CD4-positive, alpha-beta T cell treated with Interleukin-10 for 1 hour (primary cell): ENCODE measurements around the gene MAP6.
"Not testable (repeated sequence)": the region's sequence is repeated elsewhere in the genome, so short reads cannot be mapped to it uniquely, and the experiment has no call there.

Source experiments
- DNase-seq: peaks from one replicate; pipeline ENCODE4 v3.0.0-alpha.2; 2020

The MAP6 gene

GRCh38 chr11:75589933-75590332 is 78.9 kb downstream of the MAP6 start:
- DNase-seq: no peak

GRCh38 chr11:75589051-75589450 is 79.8 kb downstream of the MAP6 start:
- DNase-seq: no peak

GRCh38 chr11:75588051-75588481 is 80.8 kb downstream of the MAP6 start:
- DNase-seq: no peak

GRCh38 chr11:75586395-75586794 is 82.4 kb downstream of the MAP6 start:
- DNase-seq: no peak

GRCh38 chr11:75585293-75585670 is 83.6 kb downstream of the MAP6 start:
- DNase-seq: no peak

- not testable (repeated sequence) for DNase-seq
These were observed 84.1 kb downstream of the MAP6 start for GRCh38 chr11:75584659-75585292.

GRCh38 chr11:75583718-75584658 is 84.8 kb downstream of the MAP6 start:
- DNase-seq: no peak

GRCh38 chr11:75582895-75583717 is 85.7 kb downstream of the MAP6 start:
- peak; percentile 28 for DNase-seq

GRCh38 chr11:75582506-75582894 is 86.3 kb downstream of the MAP6 start:
- DNase-seq: no peak

- no peak for DNase-seq
These were observed 89.0 kb downstream of the MAP6 start for GRCh38 chr11:75579841-75580240.

- no peak for DNase-seq
These were observed 89.9 kb downstream of the MAP6 start for GRCh38 chr11:75578977-75579376.

- peak; percentile 58 for DNase-seq
These were observed 91.6 kb downstream of the MAP6 start for GRCh38 chr11:75577207-75577606.

- no peak for DNase-seq
These were observed 92.3 kb downstream of the MAP6 start for GRCh38 chr11:75576499-75576918.

GRCh38 chr11:75576017-75576416 is 92.8 kb downstream of the MAP6 start:
- no peak for DNase-seq

- no peak for DNase-seq
These were observed 93.9 kb downstream of the MAP6 start for GRCh38 chr11:75574698-75575602.

GRCh38 chr11:75572744-75573143 is 96.1 kb downstream of the MAP6 start:
- no peak for DNase-seq

GRCh38 chr11:75571625-75572024 is 97.2 kb downstream of the MAP6 start:
- DNase-seq: no peak

- DNase-seq: no peak
These were observed 98.2 kb downstream of the MAP6 start for GRCh38 chr11:75570559-75571139.

GRCh38 chr11:75568616-75569219 is 100.1 kb downstream of the MAP6 start:
- DNase-seq: no peak

- DNase-seq: no peak
These were observed 100.9 kb downstream of the MAP6 start for GRCh38 chr11:75567971-75568370.

- DNase-seq: no peak
These were observed 102.0 kb downstream of the MAP6 start for GRCh38 chr11:75566763-75567279.
